ENCODE data around the gene KDM1B.

- TF ChIP-seq, protein P1, sequence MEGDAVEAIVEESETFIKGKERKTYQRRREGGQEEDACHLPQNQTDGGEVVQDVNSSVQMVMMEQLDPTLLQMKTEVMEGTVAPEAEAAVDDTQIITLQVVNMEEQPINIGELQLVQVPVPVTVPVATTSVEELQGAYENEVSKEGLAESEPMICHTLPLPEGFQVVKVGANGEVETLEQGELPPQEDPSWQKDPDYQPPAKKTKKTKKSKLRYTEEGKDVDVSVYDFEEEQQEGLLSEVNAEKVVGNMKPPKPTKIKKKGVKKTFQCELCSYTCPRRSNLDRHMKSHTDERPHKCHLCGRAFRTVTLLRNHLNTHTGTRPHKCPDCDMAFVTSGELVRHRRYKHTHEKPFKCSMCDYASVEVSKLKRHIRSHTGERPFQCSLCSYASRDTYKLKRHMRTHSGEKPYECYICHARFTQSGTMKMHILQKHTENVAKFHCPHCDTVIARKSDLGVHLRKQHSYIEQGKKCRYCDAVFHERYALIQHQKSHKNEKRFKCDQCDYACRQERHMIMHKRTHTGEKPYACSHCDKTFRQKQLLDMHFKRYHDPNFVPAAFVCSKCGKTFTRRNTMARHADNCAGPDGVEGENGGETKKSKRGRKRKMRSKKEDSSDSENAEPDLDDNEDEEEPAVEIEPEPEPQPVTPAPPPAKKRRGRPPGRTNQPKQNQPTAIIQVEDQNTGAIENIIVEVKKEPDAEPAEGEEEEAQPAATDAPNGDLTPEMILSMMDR (IDR thresholded peaks at IDR 0.05; ENCODE audit: low read length) = no peak
- no peak for TF ChIP-seq EZH2phosphoT487 (IDR thresholded peaks at IDR 0.05; ENCODE audit: low read length)
Measured at GRCh38 chr6:18179770-18180356, 24.6 kb downstream of the KDM1B start.
